Transverse colon (tissue), 4 donors: ENCODE results near the gene FOXP1.

Experiments
- POLR2AphosphoS5 ChIP-seq, 3 donors: sonication (generic); formaldehyde crosslinking; IDR thresholded peaks; one replicate each; pipeline ENCODE4 v1.6.1; 2016; ENCODE audit warnings: antibody characterized with exemption in 3 of 3
- TF ChIP-seq, protein P1 (sequence below), 5 experiments: fragments of 200-600 bp in 3 of 5; fragments of 450-650 bp in 2 of 5; sonication (generic) in 3 of 5; IDR thresholded peaks; 1 replicate in 2 of 5; 2 replicates in 3 of 5; pipeline ENCODE4 v1.5.1; 2016 to 2017; ENCODE audit warnings: antibody characterized with exemption in 5 of 5, inconsistent platforms in 3 of 5, mild to moderate bottlenecking in 2 of 5, moderate library complexity in 1 of 5

DNA sequence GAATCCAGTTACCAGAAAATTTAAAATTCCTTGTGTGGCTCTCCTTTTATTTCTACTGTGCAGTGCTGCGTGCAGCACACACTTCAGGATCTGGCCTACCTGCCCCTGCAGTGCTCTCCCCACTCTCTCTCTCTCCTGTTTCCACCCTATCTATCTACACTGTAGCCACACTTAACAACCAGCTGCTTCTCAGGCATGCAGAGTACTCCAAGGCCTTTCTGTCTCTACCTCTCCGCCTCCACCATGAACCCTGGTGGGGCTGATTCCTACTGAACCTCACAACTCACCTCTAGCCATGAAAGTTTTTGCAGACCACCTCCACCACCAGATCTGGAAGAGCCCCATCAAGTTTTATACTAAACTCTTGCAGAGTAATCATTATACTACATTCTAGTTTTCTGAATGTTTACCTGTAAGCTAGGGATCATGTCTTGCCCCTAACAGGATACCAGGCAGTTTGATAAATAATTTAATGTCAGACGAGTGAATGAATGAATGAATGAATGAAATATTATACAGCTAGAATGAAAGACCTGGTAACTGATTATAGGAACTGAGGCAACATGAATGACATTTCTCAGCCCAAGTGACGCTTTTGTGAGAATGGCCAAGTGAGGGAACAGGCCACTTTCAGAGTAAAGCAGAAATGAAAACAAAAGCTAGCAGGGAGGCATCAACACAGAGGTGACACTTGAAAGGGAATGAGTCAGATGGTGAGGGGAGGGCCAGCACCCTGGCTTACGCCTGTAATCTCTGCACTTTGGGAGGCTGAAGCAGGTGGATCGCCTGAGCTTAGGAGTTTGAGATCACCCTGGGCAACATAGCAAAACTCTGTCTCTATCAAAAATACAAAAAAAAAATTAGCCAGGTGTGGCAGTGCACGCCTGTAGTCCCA, 363.5 kb downstream of the FOXP1 start:
- TF ChIP-seq POLR2AphosphoS5 (IDR thresholded peaks at IDR 0.05), result no peak
- TF ChIP-seq, protein P1, sequence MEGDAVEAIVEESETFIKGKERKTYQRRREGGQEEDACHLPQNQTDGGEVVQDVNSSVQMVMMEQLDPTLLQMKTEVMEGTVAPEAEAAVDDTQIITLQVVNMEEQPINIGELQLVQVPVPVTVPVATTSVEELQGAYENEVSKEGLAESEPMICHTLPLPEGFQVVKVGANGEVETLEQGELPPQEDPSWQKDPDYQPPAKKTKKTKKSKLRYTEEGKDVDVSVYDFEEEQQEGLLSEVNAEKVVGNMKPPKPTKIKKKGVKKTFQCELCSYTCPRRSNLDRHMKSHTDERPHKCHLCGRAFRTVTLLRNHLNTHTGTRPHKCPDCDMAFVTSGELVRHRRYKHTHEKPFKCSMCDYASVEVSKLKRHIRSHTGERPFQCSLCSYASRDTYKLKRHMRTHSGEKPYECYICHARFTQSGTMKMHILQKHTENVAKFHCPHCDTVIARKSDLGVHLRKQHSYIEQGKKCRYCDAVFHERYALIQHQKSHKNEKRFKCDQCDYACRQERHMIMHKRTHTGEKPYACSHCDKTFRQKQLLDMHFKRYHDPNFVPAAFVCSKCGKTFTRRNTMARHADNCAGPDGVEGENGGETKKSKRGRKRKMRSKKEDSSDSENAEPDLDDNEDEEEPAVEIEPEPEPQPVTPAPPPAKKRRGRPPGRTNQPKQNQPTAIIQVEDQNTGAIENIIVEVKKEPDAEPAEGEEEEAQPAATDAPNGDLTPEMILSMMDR (IDR thresholded peaks at IDR 0.05), result no peak
